Measurements from ENCODE around the gene PRDM12.

- TF ChIP-seq GATA3 (IDR thresholded peaks at IDR 0.05; ENCODE audit: low read depth, low read length), result no peak
- no peak for TF ChIP-seq GATA2 (IDR thresholded peaks at IDR 0.05; ENCODE audit: low read depth, low read length)
Observed at GRCh38 chr9:130627896-130628792, 36.2 kb upstream of the PRDM12 start.
